Stimulated activated CD8-positive, alpha-beta memory T cell treated with anti-CD3 and anti-CD28 coated beads, Interleukin-15, amount 100 ng/mL, for 4 hours (primary cell): Measurements from ENCODE around the gene CTSA.
A peak's percentile ranks its signal among the peaks of the same experiment; 100 is the strongest.
"Not testable (repeated sequence)": the region's sequence is repeated elsewhere in the genome, so short reads cannot be mapped to it uniquely, and the experiment has no call there.

Experiments used
- DNase-seq, 2 donors: peaks; one replicate each; pipeline ENCODE4 v3.0.0-alpha.2; 2020; ENCODE audit warnings: low read depth in 2 of 2

The CTSA gene

DNA sequence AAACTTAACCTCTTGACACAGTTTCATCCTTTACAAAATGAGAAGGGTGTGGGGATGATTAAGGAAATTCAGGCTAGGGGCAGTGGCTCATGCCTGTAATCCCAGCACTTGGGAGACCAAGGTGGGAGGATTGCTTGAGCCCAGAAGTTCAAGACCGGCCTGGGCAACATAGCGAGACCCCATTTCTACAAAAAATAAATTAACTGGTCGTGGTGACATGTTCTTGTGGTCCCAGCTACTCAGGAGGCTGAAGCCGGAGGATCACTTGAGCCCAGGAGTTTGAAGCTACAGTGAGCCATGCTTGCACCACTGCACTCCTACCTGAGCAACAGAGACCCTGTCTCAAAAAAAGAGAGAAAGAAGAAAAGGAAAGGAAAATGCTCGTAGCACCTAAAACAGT lies 24.7 kb upstream of the CTSA start:
- no peak for DNase-seq

DNA sequence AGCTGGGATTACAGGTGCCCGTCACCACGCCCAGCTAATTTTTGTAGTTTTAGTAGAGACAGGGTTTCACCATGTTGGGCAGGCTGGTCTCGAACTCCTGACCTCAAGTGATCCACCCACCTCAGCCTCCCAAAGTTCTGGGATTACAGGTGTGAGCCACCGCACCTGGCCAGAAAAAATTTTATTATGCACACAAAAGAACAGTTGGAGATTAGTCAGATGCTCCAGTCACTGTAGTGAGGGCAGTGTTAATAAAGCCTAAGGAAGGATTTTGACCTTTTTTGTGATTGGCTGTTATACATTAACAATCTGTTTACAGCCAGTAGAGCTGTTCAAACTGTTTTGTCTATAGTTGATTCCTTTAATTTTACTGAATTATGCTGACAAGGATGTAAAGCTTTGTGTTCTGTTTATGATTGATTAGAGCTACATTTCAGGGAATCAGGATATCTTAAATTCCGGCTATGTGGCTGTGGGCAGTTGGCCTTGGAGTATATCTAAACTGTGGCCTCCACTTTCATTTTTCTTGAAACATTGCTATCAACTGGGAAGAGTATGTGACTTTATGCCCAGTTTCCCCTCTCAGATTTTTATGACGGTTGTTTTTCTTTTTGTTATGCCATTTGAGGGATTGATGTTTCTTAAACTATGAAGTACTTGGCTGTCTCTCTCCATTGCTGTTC lies 23.9 kb upstream of the CTSA start:
- DNase-seq: no peak

DNA sequence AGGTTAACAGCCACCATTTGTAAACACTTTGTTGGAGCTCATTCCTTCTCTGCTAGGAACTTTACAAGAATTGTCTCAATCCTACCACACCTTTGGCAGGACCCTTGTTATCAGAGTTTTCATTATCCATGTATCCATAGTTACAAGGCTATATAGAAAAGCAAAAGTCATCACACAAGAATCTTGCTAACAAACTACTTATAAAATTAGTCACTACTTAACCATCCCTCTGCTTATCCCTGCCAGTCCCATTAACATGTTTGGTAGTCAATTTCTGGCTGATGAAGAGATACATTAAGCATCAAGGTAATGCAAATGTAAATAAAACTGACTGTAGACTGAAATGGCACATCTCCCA lies 23.3 kb upstream of the CTSA start:
- no peak for DNase-seq

DNA sequence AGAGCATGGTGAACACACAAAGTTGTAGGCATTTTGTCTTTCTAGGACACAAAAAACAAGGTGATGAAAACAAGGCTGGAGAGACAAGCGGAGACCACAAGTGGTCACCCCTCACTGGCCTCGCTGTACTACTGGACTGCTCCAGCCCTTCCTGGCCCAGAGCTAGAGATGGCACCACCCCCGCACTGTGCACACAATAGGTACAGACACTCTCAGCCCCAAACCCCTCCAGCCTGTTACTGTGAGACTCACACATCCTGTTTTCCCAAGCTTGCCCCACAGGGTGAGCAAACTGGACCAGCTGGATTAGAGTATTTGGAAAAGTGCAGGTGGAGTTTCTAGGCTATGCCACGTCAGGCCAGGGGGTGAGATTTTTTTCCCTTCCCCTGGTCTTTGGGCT lies 18.5 kb upstream of the CTSA start:
- DNase-seq: no peak

DNA sequence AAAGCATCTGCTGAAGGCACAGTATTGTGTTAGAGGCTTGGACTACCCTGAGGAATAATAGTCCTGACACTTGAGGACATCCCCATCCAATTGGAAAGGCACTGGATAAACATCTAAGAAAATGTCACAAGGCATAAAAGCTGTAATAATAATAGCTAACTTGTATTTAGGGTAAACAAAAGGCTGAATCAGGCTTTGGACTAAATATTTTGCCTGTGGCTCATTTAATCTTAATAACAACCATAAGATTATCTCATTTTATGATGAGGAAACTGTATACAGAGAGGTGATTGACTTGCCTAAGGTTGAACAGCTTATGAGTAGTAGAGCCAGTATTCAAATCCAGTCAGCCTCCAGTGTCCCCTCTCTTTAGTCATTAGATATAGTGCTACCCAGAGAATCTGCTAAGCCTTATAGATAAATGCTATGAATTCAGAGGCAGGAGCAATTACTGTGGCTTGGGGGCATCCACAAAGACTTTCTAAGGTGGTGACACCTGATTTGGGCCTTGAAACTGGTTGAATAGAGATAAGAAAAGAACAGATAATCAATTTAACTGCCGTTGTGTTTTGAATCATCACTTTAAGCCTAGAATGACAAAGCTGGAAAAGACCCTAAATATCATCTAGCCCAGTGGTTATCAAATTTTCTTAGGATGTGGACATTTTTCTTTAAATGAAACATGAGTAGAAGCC lies 17.6 kb upstream of the CTSA start:
- DNase-seq: no peak

DNA sequence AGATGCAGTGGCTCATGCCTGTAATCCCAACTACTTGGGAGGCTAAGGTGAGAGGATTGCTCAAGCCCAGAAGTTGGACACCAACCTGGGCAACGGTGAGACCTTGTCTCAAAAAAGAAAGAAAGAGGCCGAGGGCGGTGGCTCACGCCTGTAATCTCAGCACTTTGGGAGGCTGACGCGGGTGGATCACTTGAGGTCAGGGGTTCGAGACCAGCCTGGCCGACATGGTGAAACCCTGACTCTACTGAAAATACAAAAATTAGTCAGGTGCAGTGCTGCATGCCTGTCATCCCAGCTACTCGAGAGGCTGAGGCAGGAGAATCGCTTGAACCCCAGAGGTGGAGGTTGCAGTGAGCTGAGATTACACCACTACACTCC lies 17.0 kb upstream of the CTSA start:
- DNase-seq: not testable (repeated sequence)

DNA sequence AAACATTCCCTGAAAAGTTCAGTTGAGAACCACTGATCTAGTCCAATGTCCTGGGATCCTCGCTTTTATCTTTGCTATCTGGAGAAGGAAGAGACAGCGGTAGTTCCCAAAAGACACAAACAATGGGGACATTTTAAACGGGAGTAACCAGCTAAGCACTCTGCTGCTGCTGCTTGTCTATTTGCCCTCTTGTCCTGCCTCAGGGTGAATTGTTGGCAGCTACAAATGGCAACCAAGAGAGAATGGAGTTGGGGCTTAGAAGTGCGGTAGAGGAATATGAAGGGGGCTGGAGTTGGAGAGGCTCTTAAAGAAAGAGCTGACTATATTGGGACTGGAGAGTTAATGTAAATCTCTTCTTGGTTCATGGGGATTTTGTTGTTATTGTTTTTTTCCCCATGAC lies 16.6 kb upstream of the CTSA start:
- no peak for DNase-seq

DNA sequence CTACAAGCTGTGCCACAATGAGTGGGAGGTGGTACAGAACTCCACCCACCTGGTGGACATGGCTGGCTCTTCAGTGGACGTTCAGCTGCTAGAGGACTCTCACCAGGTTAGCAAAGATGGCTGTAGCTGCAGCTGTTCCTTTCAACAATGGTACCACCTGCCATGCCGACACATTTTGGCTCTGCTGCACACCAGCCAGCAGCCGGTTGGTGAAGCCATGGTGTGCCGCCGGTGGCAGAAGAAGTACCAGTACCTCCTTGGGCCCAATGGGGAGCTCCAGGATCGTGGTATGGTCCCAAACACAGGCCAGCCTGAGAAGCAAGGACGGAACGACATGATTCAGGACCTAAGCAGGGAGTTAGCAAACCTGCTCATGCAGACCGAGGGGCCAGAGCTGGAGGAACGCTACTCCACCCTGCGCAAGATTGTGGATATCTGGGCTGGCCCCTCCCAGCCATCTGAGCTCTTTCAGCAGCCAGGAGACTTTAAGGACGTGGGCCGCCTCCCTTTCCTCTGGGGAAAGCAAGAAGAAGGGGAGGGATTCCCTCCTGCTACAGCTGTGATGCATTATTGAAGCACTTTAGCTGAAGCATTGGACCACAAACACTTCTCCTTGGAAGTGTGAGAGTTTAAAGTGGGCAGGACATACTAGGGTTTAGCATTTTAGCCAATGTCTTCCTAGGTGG lies 12.9 kb upstream of the CTSA start:
- DNase-seq: no peak

DNA sequence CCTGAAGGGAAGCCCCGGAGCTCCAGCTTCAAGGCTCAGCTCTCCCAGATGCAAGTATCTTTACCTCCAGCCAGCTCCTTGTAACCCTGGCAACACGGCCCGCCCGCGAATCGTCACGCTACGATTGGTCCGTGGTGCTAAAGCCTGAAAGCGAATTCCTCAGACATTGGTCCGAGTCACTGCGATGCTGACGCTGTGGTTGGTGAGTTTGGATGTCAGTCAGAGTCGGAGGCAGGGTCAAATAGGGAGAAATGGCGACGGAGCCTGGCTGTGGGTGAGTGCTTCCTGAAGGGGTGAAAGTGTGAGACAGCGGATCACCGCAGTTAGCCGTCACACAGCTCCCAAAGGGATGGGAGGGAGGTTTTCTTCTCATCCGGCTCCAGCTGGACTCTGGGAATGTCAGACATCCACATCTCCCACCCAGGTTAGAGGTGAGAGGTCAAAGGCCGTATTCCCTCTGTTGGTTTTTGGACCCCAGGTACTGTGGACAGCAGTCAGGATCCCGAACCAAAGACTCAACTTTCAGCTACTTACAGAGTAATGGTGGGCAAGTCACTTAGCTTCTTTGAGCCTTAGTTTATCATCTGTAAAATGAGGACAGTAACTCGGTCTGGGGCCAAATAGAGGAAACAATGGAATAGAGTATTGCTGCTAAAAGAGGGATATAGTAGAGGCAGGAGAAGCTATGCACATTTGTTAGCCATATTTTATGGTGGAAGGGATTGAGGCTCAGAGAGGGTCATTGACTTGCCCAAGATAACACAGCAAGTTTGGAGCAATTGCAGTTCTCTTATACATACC lies 9.9 kb upstream of the CTSA start, which contains the start of gene ZSWIM1:
TSS of gene ZSWIM1 (plus strand) at position 240 of the 801 bp plus-strand sequence. CDS start 1,366 bp downstream, outside the sequence.
- DNase-seq: peak; percentile 89 to 98

DNA sequence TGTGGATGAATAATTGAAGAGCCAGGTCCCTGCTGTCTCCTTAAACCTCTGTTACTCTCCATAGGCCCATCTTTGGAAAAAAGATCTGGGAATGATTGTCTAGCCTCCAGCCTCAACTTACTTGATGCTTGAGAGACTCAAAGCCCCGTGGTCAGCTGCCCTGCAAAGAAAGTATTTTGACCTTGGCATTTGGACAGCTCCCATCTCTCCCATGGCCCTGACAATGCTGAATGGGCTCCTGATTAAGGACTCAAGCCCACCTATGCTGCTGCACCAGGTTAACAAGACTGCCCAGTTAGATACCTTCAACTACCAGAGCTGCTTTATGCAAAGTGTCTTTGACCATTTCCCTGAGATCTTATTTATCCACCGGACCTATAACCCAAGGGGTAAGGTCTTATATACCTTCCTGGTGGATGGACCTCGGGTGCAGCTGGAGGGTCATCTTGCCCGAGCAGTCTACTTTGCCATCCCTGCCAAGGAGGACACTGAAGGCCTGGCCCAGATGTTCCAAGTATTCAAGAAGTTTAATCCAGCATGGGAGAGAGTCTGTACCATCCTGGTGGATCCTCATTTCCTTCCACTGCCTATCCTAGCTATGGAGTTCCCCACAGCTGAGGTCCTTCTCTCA lies 8.6 kb upstream of the CTSA start:
- DNase-seq: no peak

DNA sequence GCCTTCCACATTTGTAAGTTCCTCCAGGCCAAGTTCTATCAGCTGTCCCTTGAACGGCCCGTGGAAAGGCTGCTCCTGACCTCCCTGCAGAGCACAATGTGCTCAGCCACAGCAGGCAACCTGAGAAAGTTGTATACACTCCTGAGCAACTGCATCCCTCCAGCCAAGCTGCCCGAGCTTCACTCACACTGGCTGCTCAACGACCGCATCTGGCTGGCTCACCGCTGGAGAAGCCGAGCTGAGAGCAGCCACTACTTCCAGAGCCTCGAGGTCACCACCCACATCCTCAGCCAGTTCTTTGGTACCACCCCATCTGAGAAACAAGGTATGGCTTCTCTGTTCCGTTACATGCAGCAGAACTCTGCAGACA lies 8.1 kb upstream of the CTSA start:
- DNase-seq: no peak

DNA sequence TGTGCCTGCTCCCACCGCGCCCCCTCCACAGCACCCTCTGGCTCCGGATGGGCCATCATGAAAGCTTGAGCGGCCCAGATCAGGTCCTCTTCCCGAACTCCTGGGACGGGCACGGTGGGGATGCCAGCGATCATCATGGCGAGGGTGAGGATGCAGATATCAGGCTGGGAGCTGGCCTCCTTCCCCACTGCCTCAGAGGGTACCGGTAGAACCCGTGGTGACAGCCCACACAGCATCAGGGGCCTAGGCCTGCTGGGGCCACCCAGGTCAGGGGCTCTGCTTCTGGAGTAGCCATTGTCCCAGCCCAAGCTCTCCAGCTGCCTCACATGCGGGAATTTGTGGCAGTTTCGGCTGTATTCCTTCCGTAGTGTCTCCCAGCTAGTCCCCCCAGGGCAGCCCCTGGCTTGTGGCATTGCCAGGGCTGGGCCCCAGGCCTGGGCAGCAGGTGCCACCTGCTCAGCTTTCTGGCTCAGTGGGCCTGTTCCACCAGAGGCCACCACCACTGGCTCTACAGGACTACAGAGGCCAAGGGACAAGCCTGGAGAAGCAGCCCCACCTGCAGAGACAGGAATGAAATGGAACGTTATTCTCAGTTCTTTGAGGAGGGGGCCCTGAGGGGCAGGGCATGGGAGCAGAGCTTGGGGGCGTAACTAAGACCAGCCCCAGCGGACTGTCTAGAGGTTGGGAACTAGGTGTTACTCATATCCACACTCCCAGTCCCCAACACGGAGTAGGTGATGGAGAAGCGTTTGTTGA lies 4.4 kb upstream of the CTSA start:
- no peak for DNase-seq

DNA sequence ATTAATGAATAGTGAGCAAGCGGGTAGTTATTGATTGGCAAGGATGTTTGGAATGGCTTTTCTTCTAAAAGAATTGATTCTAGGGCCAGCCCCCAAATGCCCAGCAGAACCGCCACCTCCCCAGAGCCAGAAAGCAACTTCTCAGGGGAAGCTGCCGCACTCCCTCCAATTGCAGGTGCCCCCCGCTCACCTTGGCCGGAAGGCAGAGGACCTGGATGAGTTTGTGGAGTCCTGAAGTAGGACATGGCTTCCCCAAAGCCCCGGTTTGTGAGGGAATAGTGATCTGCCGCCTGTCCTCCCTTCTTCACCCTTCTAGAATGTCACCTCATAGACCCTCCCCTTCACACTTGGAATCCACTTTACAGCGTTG lies 3.8 kb upstream of the CTSA start, which contains the start of gene SPATA25:
TSS of gene SPATA25 (minus strand) at position 277 of the 370 bp plus-strand sequence. CDS start at position 245, 32 bp downstream.
- DNase-seq: no peak

DNA sequence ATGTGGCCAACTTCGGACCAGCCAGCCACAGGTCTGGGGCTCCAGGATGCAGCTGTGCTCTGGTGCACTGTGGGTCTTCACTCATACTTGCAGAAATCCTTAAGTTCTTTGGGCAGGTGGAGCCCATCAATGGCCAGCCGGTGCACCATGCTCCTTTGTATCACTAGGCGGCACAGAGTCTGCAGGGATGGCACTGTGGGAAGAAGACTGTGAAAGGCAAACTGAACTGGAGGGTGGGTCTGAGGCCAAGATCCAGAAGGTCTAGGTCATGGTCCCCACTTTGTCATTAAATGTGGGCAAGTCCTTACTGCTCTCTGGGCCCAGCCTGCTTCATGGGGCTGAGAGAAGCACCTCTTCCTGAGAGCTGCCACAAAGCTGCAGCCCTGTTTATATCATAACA lies 2.5 kb upstream of the CTSA start:
- no peak for DNase-seq

DNA sequence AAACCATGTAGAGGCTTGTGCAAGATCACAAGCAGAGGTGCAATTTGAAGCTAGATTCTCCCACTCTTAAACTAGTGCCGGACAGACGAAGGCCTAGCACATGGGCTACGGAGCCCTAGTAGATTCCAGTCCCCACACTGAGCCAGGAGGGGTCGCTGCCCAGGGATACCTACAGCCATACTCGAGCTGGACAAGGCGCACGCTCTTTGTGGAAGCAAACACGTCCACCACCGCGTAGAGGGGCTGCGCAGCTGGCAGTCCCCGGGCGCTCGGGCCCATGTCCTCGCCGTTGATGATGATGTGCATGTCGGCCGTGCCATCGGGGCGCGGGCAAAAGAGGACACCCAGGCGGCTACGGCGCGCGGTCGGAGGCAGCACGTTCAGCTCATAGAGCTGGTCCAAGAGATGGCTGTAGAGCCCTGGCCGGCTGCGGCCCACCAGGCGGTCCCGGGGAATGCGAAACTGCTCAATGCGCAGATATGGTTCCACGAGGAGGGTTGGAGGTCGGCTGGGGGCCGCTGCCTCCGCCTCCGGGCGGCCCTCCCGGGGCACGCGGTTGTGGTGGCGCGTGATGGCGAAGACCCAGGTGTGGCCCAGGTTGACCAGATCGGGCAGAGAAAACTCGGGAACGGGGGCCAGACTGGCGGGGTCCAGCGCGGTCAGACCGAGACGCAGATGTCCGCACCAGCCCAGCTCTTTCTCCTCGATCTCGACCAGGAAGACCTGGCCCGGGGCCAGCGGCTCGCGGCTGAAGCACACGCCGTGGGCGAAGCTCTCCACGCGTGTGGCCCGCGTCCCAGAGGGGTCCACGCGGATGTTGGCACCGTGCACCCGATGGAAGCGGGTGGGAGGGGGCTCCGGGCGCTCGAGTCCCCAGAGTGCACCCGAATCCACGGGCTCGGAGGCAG lies 804 bp upstream of the CTSA start:
- DNase-seq: peak in 1 of 2 donors; percentile 19

DNA sequence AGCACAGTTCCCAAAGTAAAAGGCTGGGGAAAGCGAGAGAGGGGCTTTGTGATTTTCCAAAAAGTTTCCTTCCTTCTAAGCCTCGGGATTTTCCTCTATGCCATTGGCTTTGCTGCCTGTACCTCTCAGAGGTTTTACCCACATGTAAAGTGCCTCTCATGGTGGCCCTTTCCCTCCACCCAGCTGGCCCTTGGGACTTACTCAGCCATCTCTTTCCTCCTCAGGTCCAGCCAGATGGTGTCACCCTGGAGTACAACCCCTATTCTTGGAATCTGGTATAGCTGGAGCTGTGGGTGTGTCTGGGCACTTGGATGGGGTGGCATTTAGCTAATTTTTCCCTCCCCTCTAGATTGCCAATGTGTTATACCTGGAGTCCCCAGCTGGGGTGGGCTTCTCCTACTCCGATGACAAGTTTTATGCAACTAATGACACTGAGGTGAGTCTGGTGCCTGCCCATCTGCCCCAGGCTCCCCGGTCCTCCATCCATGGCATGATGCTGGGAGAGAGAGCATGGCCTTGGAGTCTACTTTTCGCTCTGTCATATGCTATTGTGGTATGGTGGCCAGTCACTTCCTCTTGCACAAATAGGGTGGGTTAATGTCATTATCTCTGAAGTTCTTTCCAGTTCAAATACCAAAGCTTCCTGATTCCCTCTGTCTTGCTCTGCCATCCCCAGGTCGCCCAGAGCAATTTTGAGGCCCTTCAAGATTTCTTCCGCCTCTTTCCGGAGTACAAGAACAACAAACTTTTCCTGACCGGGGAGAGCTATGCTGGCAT lies 1.1 kb downstream of the CTSA start:
- DNase-seq: no peak

DNA sequence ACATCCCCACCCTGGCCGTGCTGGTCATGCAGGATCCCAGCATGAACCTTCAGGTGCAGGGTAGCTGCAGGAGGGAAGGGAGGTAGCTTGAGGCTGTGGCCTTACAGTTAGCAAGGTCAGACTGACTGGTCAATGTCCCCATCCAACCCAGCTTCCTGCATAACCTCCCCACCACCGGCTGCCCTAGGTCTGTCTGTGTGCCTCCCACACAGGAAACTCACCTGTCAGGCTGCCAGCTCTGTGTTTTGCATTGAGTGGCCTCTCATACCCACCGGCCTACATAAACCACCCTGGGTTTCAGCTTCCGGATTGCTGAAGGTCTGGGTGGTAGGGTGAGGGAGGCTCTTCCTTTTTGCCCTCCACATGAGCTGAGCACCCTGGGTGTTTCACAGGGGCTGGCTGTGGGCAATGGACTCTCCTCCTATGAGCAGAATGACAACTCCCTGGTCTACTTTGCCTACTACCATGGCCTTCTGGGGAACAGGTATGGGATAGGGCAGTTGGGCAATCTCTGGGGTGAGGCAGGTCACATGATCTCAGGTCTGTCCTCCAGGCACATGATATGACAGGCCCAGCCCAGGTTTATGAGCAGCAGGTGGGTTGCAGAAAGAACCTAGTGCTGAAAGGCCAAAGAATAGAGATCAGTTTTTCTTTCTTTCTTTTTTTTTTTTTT lies 1.8 kb downstream of the CTSA start:
- no peak for DNase-seq

DNA sequence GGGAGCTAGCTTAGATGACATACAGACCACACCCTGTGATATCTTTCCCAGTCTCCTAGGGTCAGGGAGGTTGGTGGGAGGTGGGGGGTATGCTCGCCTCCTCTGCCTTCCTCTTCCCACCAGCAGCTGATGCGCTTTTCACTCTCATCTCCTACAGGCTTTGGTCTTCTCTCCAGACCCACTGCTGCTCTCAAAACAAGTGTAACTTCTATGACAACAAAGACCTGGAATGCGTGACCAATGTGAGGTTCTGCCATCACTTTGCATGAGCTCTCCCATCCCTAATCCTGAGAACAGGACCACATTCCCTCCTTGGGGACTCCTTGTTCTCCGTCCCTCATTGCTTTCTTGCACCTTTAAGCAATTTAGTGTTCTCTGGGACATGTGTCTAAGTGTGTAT lies 2.7 kb downstream of the CTSA start:
- DNase-seq: no peak

DNA sequence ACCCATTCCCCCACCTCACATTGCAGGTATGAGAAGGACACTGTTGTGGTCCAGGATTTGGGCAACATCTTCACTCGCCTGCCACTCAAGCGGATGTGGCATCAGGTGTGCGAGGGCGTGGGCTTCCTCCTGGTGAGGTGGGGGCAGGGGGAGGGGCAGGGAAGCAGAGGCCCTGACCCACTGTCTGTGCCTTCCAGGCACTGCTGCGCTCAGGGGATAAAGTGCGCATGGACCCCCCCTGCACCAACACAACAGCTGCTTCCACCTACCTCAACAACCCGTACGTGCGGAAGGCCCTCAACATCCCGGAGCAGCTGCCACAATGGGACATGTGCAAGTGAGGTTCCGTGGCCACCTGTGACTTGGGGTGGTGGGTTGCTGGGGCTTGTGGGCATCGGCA lies 3.7 kb downstream of the CTSA start:
- DNase-seq: no peak
